Measurements from ENCODE around the gene SLC17A3.

DNA sequence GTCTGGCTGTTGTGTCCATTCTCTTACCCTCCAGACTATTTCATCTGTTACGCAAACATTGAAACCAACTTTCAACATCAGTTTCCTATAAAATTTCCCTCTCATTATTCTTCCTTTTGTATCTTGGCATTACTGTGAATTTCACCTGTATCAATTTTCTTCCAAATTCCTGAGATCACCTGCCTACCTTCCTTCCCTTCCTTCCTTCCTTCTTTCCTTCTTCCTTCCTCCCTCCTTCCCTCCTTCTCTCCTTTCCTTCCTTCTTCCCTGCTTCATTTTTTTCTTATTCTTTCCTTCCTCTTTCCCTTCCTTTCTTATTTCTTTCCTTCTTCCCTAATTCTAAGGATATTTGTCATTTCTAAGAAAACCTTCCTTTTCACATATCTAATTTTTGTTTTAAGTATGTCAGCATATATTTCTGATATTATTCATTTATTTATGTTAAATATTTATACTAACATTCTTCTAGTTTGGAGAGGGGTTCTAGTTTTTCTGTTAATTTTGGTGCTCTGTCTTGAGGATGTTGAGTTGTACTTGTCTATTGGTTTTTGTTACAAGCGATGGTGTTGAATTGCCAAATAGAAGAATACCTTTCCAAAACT is 4.8 kb upstream of the SLC17A3 start:
- TF ChIP-seq, protein P1, sequence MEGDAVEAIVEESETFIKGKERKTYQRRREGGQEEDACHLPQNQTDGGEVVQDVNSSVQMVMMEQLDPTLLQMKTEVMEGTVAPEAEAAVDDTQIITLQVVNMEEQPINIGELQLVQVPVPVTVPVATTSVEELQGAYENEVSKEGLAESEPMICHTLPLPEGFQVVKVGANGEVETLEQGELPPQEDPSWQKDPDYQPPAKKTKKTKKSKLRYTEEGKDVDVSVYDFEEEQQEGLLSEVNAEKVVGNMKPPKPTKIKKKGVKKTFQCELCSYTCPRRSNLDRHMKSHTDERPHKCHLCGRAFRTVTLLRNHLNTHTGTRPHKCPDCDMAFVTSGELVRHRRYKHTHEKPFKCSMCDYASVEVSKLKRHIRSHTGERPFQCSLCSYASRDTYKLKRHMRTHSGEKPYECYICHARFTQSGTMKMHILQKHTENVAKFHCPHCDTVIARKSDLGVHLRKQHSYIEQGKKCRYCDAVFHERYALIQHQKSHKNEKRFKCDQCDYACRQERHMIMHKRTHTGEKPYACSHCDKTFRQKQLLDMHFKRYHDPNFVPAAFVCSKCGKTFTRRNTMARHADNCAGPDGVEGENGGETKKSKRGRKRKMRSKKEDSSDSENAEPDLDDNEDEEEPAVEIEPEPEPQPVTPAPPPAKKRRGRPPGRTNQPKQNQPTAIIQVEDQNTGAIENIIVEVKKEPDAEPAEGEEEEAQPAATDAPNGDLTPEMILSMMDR (conservative IDR thresholded peaks at IDR 0.05; ENCODE audit: low read length) = no peak
- no peak for TF ChIP-seq EZH2phosphoT487 (IDR thresholded peaks at IDR 0.05; ENCODE audit: borderline replicate concordance, low read depth, low read length)

All from OCI-LY7 (cell line).